Epithelial cell of proximal tubule (primary cell): ENCODE measurements around the gene KSR1. TPM values are rescaled to one million over a fixed set of nuclear protein-coding genes. Genes with fewer than 3 reads are reported as not detected.

Experiments
- DNase-seq: peaks from one replicate; pipeline ENCODE4 v3.0.0-alpha.2; 2011; ENCODE audit warnings: low read depth
- H3K4me3 ChIP-seq: 2 replicates; pipeline ENCODE4 v1.5.1; 2011; ENCODE audit warnings: low read depth, mild to moderate bottlenecking, low read length
- CTCF ChIP-seq: conservative IDR thresholded peaks from 2 replicates; pipeline ENCODE4 v1.5.1; 2012; ENCODE audit warnings: low read depth, mild to moderate bottlenecking, low read length
- total RNA-seq: library from RNA; depleted of rRNA; stranded (reverse); fragments of >200 nt; gene quantifications from 2 replicates; pipeline ENCODE4 v1.2.3, GENCODE V29; 2015

The KSR1 gene
- total RNA-seq, 1 donor from 2014 or later, result 19.9 TPM

- no peak overlapping the region for H3K4me3 ChIP-seq
Observed at GRCh38 chr17:27543464-27543856, 87.2 kb downstream of the KSR1 start.

GRCh38 chr17:27543958-27544349 is 87.7 kb downstream of the KSR1 start:
- no peak for DNase-seq
- no peak overlapping the region for H3K4me3 ChIP-seq
- no peak for TF ChIP-seq CTCF

More at GRCh38 chr17:27543464-27543856, 87.2 kb downstream of the KSR1 start:
- TF ChIP-seq CTCF, result no peak
- no peak for DNase-seq

- TF ChIP-seq CTCF, result no peak
- DNase-seq, result no peak
Observed at GRCh38 chr17:27544350-27545131, 88.3 kb downstream of the KSR1 start.

GRCh38 chr17:27545562-27546229 is 89.4 kb downstream of the KSR1 start:
- DNase-seq, result no peak
- H3K4me3 ChIP-seq, result no peak overlapping the region
- TF ChIP-seq CTCF, result no peak

More at GRCh38 chr17:27544350-27545131, 88.3 kb downstream of the KSR1 start:
- no peak overlapping the region for H3K4me3 ChIP-seq

- TF ChIP-seq CTCF, result no peak
- no peak for DNase-seq
Observed at GRCh38 chr17:27546624-27547300, 90.5 kb downstream of the KSR1 start.

GRCh38 chr17:27547301-27547683 is 91.0 kb downstream of the KSR1 start:
- no peak overlapping the region for H3K4me3 ChIP-seq
- no peak for DNase-seq
- TF ChIP-seq CTCF, result no peak

More at GRCh38 chr17:27546624-27547300, 90.5 kb downstream of the KSR1 start:
- H3K4me3 ChIP-seq, result no peak overlapping the region
